Measurements from ENCODE around the gene PSTPIP1.

PSTPIP1 gene

GRCh38 chr15:77042955-77043920 lies 48.3 kb downstream of the PSTPIP1 start:
- no peak for DNase-seq (ENCODE audit: low read depth in 3 of 3)

GRCh38 chr15:77044228-77045042 lies 49.5 kb downstream of the PSTPIP1 start:
- no peak for DNase-seq (ENCODE audit: low read depth in 3 of 3)

DNA sequence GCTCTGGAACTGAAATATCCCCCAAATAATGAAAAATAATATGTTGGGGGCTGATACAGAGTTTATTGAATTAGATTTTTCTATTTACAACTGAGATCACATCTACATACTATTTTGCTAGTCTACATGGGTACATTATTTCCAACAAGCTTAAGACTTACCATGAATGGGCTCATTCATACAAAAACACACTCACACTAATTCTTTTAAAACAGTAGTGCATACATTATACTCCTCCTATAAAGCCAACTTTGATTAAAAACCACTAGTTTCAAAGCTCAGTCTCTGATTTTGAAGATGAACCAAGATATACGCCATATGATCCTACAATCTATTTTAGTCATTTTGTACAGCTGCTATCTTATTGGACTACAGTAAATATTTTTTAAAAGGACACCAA lies 51.1 kb downstream of the PSTPIP1 start:
- no peak for DNase-seq (ENCODE audit: low read depth in 3 of 3)

GRCh38 chr15:77046704-77047412 lies 51.9 kb downstream of the PSTPIP1 start:
- DNase-seq (ENCODE audit: low read depth in 3 of 3) = no peak

DNA sequence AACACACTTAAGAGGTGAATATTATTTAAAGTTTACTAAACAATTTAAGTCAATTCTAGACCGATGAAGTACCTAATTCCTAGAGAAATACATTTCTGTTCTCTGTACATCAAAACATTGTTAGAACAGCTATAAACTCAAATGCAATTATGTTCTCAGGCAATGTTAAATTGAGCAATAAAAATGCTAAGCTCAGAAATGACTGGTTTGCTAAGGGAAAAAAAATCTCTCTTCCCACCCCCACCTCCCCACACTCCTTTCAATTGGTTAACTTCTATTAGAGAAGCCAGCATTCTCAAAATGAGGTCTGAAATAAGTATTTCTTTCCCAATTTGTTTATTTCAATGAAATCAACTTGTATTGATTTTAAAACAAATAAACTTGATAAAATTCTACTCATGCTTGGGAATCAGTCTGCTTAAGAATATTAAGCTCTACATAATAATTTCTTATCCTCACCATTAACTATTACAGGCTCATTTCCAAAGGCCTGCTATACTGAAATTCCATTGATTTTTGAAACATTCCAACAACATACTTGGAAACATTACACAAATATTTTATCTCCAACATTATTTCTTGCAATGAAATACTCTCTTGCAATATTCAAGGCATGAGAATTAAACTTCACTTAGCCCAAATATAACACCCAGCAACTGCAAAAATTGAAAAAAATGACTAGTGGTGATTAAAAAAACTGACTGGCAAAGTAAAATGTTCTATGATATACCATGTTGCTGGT lies 53.4 kb downstream of the PSTPIP1 start:
- DNase-seq (ENCODE audit: low read depth in 3 of 3) = no peak

DNA sequence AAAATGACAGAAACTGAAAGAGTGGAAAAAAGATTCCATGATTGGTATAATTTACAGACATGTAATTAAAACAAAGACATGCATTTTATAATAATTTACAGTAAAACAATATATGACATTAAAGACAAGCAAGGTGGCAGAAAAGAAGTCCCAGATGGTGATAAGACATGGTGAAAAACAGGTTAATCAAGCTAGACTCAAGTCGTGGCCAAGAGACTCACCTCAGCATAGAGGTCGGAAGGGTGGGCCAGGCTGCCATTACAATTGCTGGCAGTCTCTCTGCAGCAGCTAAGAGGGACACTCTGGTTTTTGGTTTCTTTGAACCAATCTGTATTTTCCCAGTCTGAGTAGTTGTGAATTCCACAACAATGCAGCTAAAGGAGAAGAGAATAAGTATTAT lies 57.6 kb downstream of the PSTPIP1 start:
- no peak for DNase-seq (ENCODE audit: low read depth in 3 of 3)

DNA sequence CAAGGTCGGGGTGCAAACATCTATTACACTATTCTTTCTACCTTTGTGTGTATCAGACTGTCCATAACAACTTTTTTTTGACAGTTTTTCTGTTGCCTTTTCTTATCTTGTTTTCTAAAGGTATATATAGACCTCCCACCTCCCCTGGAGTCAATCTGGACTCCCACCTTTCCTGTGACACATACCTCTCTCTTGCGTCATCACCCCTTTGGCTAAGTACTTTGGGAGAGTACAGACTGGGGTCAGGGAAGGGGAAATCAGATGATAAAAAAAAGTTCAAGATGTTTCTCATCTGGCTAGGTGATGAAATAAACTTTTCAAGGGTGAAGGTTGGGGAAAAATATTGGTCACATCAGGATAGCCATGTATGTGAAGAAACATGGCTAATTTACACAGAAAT lies 58.8 kb downstream of the PSTPIP1 start:
- no peak for DNase-seq (ENCODE audit: low read depth in 3 of 3)

- DNase-seq (ENCODE audit: low read depth in 3 of 3) = no peak
These were observed 62.1 kb downstream of the PSTPIP1 start for GRCh38 chr15:77057072-77057471.

GRCh38 chr15:77057685-77058084 lies 62.8 kb downstream of the PSTPIP1 start:
- no peak for DNase-seq (ENCODE audit: low read depth in 3 of 3)

DNA sequence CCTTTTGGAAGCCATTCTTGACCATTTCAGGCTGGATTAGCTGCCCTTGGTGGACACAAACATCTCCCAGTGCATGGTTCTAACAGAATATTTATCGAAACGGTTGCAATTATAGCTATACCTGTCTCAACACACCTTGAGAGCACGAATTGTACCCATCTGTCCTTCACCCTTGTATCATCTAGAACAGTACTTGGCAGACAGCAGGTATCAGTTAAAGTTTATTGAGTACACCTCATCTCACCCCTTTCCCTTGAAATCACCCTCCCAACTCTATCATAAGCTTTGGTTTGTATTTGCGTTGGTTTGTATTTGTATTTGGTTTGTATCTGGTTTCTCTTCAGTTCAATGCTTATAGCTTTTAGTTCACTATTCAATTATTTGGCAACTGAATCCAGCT lies 63.5 kb downstream of the PSTPIP1 start:
- DNase-seq (ENCODE audit: low read depth in 3 of 3) = no peak

GRCh38 chr15:77059786-77060361 lies 64.9 kb downstream of the PSTPIP1 start:
- DNase-seq (ENCODE audit: low read depth in 3 of 3) = no peak

GRCh38 chr15:77060546-77060945 lies 65.6 kb downstream of the PSTPIP1 start:
- no peak for DNase-seq (ENCODE audit: low read depth in 3 of 3)

- DNase-seq (ENCODE audit: low read depth in 3 of 3) = no peak
These were observed 68.3 kb downstream of the PSTPIP1 start for GRCh38 chr15:77063249-77063648.

GRCh38 chr15:77064063-77064462 lies 69.1 kb downstream of the PSTPIP1 start:
- DNase-seq (ENCODE audit: low read depth in 3 of 3) = no peak

DNA sequence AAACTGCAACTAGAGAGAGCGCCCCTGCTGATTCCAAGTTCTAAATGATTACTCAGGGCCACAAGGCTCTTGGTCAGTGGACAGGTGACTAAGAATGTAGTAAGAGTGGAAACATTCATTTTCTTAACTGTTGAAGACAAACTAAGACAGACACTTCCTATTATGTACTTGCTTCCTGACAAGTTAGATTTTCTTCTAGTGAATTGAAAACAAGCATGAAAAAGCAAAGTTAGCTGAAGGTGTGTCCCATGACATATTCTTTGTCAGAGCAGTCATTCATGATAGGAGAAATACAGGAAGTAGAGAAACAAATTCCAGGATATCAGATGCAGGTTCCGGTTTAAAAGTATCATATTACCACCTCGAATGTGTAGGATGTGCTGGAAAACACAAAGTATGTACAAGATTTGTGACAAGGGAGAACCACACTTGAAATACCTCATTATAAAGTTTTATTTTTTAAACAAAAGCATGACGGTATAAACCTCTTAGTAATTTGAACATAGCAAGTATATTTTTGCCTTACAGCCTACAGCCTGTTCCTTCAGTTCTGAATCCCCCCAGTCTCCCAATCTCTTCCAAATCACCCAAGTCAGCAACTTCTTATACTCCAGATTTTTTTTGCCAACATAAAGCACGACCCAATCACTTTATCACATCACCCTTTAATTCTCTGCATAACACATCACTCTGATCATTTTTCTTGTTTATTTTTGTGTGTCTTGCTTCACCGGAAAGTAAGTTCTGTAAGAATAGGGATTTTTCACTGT lies 69.8 kb downstream of the PSTPIP1 start:
- no peak for DNase-seq (ENCODE audit: low read depth in 3 of 3)

GRCh38 chr15:77066971-77067690 lies 72.2 kb downstream of the PSTPIP1 start:
- DNase-seq (ENCODE audit: low read depth in 3 of 3) = no peak

DNA sequence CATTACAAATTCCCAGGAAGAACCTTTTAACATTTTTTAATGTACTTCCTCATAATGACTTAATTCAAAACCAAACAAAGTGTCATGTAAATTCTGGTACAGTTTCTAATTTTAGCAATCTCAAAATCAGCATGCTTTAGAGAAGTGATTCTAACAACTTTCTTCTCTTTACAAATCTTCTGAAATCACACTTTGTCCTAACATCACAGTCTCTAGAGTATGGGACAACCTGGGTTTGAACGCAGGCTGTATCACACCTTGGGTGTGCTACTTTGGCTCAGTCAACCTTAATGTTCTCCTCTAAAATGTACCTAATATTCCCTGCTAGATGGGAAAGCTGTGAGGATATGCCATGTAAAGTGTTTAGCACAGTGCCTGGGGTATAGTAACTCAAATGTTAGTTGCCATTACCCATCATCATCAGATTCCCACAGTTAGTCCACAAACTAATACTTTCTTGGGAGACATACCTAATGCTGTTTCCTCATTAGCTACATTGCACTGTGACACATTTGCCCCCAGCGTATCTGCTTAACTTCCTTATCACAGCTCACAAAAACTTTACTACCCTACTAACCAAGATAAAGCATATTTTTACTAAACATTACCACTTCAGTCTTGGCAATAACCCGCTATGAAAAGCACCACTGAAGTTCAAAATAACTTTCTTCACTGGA lies 72.9 kb downstream of the PSTPIP1 start:
- DNase-seq (ENCODE audit: low read depth in 3 of 3) = no peak

DNA sequence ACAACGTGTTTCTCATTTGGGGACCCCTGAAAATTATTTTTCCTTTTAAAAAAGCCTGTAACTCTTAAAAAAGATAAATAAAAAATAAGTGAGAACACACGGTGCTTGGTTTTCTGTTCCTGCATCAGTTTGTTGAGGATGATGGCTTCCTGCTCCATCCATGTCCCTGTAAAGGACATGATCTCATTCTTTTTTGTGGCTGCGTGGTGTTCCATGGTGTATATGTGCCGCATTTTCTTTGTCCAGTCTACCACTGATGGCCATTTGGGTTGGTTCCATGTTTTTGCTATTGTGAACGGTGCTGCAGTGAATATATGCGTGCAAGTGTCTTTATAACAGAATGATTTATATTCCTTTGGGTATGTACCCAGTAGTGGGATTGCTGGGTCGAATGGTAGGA lies 73.7 kb downstream of the PSTPIP1 start:
- no peak for DNase-seq (ENCODE audit: low read depth in 3 of 3)

GRCh38 chr15:77069521-77070121 lies 74.7 kb downstream of the PSTPIP1 start:
- DNase-seq (ENCODE audit: low read depth in 3 of 3) = no peak

Measured in stimulated activated CD4-positive, alpha-beta T cell treated with anti-CD3 and anti-CD28 coated beads, TNF-alpha, amount 100 ng/mL, for 24 hours (primary cell).